WTC11 (cell line): ENCODE results near the gene TNP1. TPM values are rescaled to one million over a fixed set of nuclear protein-coding genes. Genes with fewer than 3 reads are reported as not detected.

ENCODE experiments used
- ATAC-seq: fragments of 200-7000 bp; cut with Tn5 transposase; 2 replicates; pipeline ENCODE4 v1.10.0; 2021; ENCODE audit warnings: mild to moderate bottlenecking, moderate library complexity
- CTCF ChIA-PET: fragments of 300-600 bp; sonication (Branson Sonifier 250); formaldehyde crosslinking; loops from one replicate; lab custom pipeline; 2021; ENCODE audit warnings: antibody characterized with exemption; lab: Charles Lee
- POLR2A ChIA-PET: fragments of 350-600 bp; sonication (Branson Sonifier 250); formaldehyde crosslinking; loops from one replicate; lab custom pipeline; 2021; ENCODE audit warnings: antibody characterized with exemption; lab: Charles Lee
- DNase-seq: peaks from one replicate; pipeline ENCODE4 v3.0.0; 2021; ENCODE audit warnings: low spot score
- H3K27ac Mint-ChIP-seq: 2 replicates; pipeline ENCODE4 v1.8.0; 2021; ENCODE audit warnings: mixed read lengths
- H3K27me3 Mint-ChIP-seq: 2 replicates; pipeline ENCODE4 v1.8.0; 2021; ENCODE audit warnings: low read depth, mild to moderate bottlenecking, moderate library complexity, mixed read lengths
- H3K36me3 Mint-ChIP-seq: 2 replicates; pipeline ENCODE4 v1.8.0; 2021; ENCODE audit warnings: mixed read lengths
- H3K4me1 Mint-ChIP-seq: 2 replicates; pipeline ENCODE4 v1.8.0; 2022; ENCODE audit warnings: mixed read lengths
- H3K4me3 Mint-ChIP-seq: 2 replicates; pipeline ENCODE4 v1.8.0; 2021; ENCODE audit warnings: mild to moderate bottlenecking, moderate library complexity, mixed read lengths
- H3K9me3 Mint-ChIP-seq: 2 replicates; pipeline ENCODE4 v1.8.0; 2021; ENCODE audit warnings: mixed read lengths
- AR ChIP-seq: fragments of 250-450 bp; sonication (Bioruptor Pico); IDR thresholded peaks from 2 replicates; pipeline ENCODE4 v1.9.0; 2021; ENCODE audit warnings: mild to moderate bottlenecking
- ETV6 ChIP-seq: sonication (generic); formaldehyde crosslinking; IDR thresholded peaks from 2 replicates; pipeline ENCODE4 v1.8.1; 2022; ENCODE audit warnings: mild to moderate bottlenecking, missing genetic modification reagents
- HMGA2 ChIP-seq: fragments of 250-450 bp; sonication (Bioruptor Pico); IDR thresholded peaks from 2 replicates; pipeline ENCODE4 v1.4.0; 2021; ENCODE audit warnings: mild to moderate bottlenecking, moderate library complexity
- JUN ChIP-seq: sonication (generic); formaldehyde crosslinking; IDR thresholded peaks from 2 replicates; pipeline ENCODE4 v1.8.0; 2023; ENCODE audit warnings: mild to moderate bottlenecking, missing genetic modification reagents
- NR2C2 ChIP-seq: sonication (generic); formaldehyde crosslinking; IDR thresholded peaks from 2 replicates; pipeline ENCODE4 v1.8.0; 2022; ENCODE audit warnings: mild to moderate bottlenecking, missing genetic modification reagents
- PRDM15 ChIP-seq: sonication (generic); formaldehyde crosslinking; IDR thresholded peaks from 2 replicates; pipeline ENCODE4 v1.8.0; 2022; ENCODE audit warnings: missing genetic modification reagents
- PRRX2 ChIP-seq: fragments of 250-450 bp; sonication (Bioruptor Pico); IDR thresholded peaks from 2 replicates; pipeline ENCODE4 v1.8.0; 2021; ENCODE audit warnings: mild to moderate bottlenecking
- TCF7 ChIP-seq: sonication (generic); formaldehyde crosslinking; IDR thresholded peaks from 2 replicates; pipeline ENCODE4 v1.8.0; 2022; ENCODE audit warnings: mild to moderate bottlenecking, low read depth, missing genetic modification reagents, moderate library complexity
- ZNF232 ChIP-seq: sonication (generic); formaldehyde crosslinking; IDR thresholded peaks from 2 replicates; pipeline ENCODE4 v1.8.0; 2022; ENCODE audit warnings: mild to moderate bottlenecking, missing genetic modification reagents
- ZNF317 ChIP-seq: sonication (generic); formaldehyde crosslinking; IDR thresholded peaks from 2 replicates; pipeline ENCODE4 v1.8.1; 2023; ENCODE audit warnings: low read depth, mild to moderate bottlenecking, moderate library complexity, missing genetic modification reagents, borderline replicate concordance
- total RNA-seq: library from RNA; stranded (reverse); gene quantifications from 3 replicates; pipeline ENCODE4 v1.2.3, GENCODE V29; 2021
- TF ChIP-seq, protein P1 (sequence below): sonication (generic); formaldehyde crosslinking; IDR thresholded peaks from 2 replicates; pipeline ENCODE4 v1.8.1; 2023; ENCODE audit warnings: mild to moderate bottlenecking, moderate library complexity, missing genetic modification reagents
- TF ChIP-seq, protein P2 (sequence below): fragments of 250-450 bp; sonication (Bioruptor Pico); IDR thresholded peaks from 2 replicates; pipeline ENCODE4 v1.9.0; 2021; ENCODE audit warnings: mild to moderate bottlenecking, borderline replicate concordance
- TF ChIP-seq, protein P3 (sequence below): fragments of 250-450 bp; sonication (Bioruptor Pico); IDR thresholded peaks from 2 replicates; pipeline ENCODE4 v2.1.2; 2022; ENCODE audit warnings: mild to moderate bottlenecking, moderate library complexity

Gene TNP1
- total RNA-seq, 1 experiment from 2014 or later = not detected

- TF ChIP-seq HMGA2 (CRISPR knock-in tag) (no peak), TCF7 (no peak)
Observed at GRCh38 chr2:216856406-216857065, 3.3 kb downstream of the TNP1 start (continued).

GRCh38 chr2:216855605-216856004, 4.3 kb downstream of the TNP1 start:
- no peak for ATAC-seq
- peaks cover 14% of the 10 kb centered on the region for H3K4me1 Mint-ChIP-seq

More at GRCh38 chr2:216855605-216856004, 4.3 kb downstream of the TNP1 start:
- Mint-ChIP-seq H3K27ac (no peak overlapping the region), H3K4me3 (no peak overlapping the region), H3K9me3 (no peaks in the 10 kb centered on the region), H3K36me3 (no peaks in the 10 kb centered on the region), H3K27me3 (no peaks in the 10 kb centered on the region)
- no peak for DNase-seq
- TF ChIP-seq PRDM15 (CRISPR knock-in tag) (no peak), NR2C2 (CRISPR knock-in tag) (no peak), ZNF232 (CRISPR knock-in tag) (no peak), PRRX2 (CRISPR knock-in tag) (no peak), ZNF317 (no peak), AR (CRISPR knock-in tag) (no peak), JUN (CRISPR knock-in tag) (no peak), ETV6 (no peak)
- TF ChIP-seq, protein P1, sequence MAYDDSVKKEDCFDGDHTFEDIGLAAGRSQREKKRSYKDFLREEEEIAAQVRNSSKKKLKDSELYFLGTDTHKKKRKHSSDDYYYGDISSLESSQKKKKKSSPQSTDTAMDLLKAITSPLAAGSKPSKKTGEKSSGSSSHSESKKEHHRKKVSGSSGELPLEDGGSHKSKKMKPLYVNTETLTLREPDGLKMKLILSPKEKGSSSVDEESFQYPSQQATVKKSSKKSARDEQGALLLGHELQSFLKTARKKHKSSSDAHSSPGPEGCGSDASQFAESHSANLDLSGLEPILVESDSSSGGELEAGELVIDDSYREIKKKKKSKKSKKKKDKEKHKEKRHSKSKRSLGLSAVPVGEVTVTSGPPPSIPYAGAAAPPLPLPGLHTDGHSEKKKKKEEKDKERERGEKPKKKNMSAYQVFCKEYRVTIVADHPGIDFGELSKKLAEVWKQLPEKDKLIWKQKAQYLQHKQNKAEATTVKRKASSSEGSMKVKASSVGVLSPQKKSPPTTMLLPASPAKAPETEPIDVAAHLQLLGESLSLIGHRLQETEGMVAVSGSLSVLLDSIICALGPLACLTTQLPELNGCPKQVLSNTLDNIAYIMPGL (CRISPR knock-in tag) = no peak
- TF ChIP-seq, protein P2, sequence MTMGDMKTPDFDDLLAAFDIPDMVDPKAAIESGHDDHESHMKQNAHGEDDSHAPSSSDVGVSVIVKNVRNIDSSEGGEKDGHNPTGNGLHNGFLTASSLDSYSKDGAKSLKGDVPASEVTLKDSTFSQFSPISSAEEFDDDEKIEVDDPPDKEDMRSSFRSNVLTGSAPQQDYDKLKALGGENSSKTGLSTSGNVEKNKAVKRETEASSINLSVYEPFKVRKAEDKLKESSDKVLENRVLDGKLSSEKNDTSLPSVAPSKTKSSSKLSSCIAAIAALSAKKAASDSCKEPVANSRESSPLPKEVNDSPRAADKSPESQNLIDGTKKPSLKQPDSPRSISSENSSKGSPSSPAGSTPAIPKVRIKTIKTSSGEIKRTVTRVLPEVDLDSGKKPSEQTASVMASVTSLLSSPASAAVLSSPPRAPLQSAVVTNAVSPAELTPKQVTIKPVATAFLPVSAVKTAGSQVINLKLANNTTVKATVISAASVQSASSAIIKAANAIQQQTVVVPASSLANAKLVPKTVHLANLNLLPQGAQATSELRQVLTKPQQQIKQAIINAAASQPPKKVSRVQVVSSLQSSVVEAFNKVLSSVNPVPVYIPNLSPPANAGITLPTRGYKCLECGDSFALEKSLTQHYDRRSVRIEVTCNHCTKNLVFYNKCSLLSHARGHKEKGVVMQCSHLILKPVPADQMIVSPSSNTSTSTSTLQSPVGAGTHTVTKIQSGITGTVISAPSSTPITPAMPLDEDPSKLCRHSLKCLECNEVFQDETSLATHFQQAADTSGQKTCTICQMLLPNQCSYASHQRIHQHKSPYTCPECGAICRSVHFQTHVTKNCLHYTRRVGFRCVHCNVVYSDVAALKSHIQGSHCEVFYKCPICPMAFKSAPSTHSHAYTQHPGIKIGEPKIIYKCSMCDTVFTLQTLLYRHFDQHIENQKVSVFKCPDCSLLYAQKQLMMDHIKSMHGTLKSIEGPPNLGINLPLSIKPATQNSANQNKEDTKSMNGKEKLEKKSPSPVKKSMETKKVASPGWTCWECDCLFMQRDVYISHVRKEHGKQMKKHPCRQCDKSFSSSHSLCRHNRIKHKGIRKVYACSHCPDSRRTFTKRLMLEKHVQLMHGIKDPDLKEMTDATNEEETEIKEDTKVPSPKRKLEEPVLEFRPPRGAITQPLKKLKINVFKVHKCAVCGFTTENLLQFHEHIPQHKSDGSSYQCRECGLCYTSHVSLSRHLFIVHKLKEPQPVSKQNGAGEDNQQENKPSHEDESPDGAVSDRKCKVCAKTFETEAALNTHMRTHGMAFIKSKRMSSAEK (CRISPR knock-in tag) = no peak
- TF ChIP-seq, protein P3, sequence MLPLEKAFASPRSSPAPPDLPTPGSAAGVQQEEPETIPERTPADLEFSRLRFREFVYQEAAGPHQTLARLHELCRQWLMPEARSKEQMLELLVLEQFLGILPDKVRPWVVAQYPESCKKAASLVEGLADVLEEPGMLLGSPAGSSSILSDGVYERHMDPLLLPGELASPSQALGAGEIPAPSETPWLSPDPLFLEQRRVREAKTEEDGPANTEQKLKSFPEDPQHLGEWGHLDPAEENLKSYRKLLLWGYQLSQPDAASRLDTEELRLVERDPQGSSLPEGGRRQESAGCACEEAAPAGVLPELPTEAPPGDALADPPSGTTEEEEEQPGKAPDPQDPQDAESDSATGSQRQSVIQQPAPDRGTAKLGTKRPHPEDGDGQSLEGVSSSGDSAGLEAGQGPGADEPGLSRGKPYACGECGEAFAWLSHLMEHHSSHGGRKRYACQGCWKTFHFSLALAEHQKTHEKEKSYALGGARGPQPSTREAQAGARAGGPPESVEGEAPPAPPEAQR (CRISPR knock-in tag) = no peak
- ChIA-PET CTCF (no interaction called here), POLR2A (no interaction called here)
